Measurements from ENCODE around the gene FAM156A.
"Not testable (repeated sequence)": the region's sequence is repeated elsewhere in the genome, so short reads cannot be mapped to it uniquely, and the experiment has no call there.

DNA sequence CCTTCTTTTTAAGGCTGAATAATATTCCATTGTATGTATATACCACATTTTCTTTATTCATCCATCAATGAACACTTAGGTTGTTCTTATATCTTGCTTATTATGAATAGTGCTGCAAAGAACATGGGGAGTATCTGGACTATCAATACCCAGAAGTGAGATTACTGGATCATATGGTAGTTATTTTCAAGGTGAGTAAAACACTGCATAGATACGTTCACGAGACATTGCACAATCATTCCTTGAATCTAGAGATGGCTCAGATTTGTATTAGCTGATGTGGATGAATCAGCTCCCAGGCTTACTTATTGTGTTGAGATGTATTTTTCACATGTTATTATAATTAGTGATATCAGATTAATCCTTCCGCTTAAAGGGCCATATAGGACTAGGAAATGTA lies 43.6 kb downstream of the FAM156A start:
- TF ChIP-seq, protein P1, sequence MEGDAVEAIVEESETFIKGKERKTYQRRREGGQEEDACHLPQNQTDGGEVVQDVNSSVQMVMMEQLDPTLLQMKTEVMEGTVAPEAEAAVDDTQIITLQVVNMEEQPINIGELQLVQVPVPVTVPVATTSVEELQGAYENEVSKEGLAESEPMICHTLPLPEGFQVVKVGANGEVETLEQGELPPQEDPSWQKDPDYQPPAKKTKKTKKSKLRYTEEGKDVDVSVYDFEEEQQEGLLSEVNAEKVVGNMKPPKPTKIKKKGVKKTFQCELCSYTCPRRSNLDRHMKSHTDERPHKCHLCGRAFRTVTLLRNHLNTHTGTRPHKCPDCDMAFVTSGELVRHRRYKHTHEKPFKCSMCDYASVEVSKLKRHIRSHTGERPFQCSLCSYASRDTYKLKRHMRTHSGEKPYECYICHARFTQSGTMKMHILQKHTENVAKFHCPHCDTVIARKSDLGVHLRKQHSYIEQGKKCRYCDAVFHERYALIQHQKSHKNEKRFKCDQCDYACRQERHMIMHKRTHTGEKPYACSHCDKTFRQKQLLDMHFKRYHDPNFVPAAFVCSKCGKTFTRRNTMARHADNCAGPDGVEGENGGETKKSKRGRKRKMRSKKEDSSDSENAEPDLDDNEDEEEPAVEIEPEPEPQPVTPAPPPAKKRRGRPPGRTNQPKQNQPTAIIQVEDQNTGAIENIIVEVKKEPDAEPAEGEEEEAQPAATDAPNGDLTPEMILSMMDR (IDR thresholded peaks at IDR 0.05) = not testable (repeated sequence)
- not testable (repeated sequence) for TF ChIP-seq POLR2A (IDR thresholded peaks at IDR 0.05)

Measured in uterus (tissue), 2 donors.